GM23338 (cell line): Measurements from ENCODE around the gene KDM5D. TPM values are rescaled to one million over a fixed set of nuclear protein-coding genes. Genes with fewer than 3 reads are reported as not detected.

Source experiments
- ATAC-seq: fragments of 200-7000 bp; cut with Tn5 transposase; 3 replicates; pipeline ENCODE4 v1.9.1; 2020
- DNase-seq: peaks from one replicate; pipeline ENCODE4 v3.0.0-alpha.2; 2015; ENCODE audit warnings: low spot score
- H2AFZ ChIP-seq: fragments of 200-600 bp; sonication (generic); 2 replicates; pipeline ENCODE4 v1.8.0; 2016; ENCODE audit warnings: antibody characterized with exemption, mild to moderate bottlenecking, moderate library complexity
- H3F3A ChIP-seq: fragments of 200-600 bp; sonication (generic); replicated peaks from 2 replicates; pipeline ENCODE4 v1.8.0; 2017; ENCODE audit warnings: antibody characterized with exemption, mixed run types, low read depth
- H3K27ac ChIP-seq: fragments of 200-600 bp; sonication (generic); 2 replicates; pipeline ENCODE4 v1.6.1; 2016; ENCODE audit warnings: low read depth
- H3K27me3 ChIP-seq: fragments of 200-600 bp; sonication (generic); 2 replicates; pipeline ENCODE4 v1.8.0; 2016; ENCODE audit warnings: mild to moderate bottlenecking, mixed run types, moderate library complexity; ENCODE audit not compliant: insufficient read depth
- H3K36me3 ChIP-seq: fragments of 200-600 bp; sonication (generic); 2 replicates; pipeline ENCODE4 v1.8.0; 2016; ENCODE audit warnings: mild to moderate bottlenecking; ENCODE audit not compliant: insufficient read depth
- H3K4me1 ChIP-seq: fragments of 200-600 bp; sonication (generic); 2 replicates; pipeline ENCODE4 v1.8.0; 2016; ENCODE audit warnings: mild to moderate bottlenecking, moderate library complexity; ENCODE audit not compliant: insufficient read depth
- H3K4me2 ChIP-seq: fragments of 200-600 bp; sonication (generic); 2 replicates; pipeline ENCODE4 v1.7.1; 2017; ENCODE audit warnings: mixed run types
- H3K4me3 ChIP-seq: fragments of 200-600 bp; sonication (generic); 2 replicates; pipeline ENCODE4 v1.6.1; 2016; ENCODE audit warnings: mixed run types
- H3K79me2 ChIP-seq: fragments of 200-600 bp; sonication (generic); replicated peaks from 2 replicates; pipeline ENCODE4 v1.8.0; 2017; ENCODE audit warnings: mild to moderate bottlenecking; ENCODE audit not compliant: insufficient read depth
- H3K9me2 ChIP-seq: fragments of 200-600 bp; sonication (generic); 2 replicates; pipeline ENCODE4 v1.8.0; 2017; ENCODE audit not compliant: insufficient read depth
- H4K20me1 ChIP-seq: fragments of 200-600 bp; sonication (generic); replicated peaks from 2 replicates; pipeline ENCODE4 v1.8.0; 2017; ENCODE audit warnings: mild to moderate bottlenecking; ENCODE audit not compliant: insufficient read depth
- H3K27ac Mint-ChIP-seq: 2 replicates; pipeline ENCODE4 v1.8.0; 2020; ENCODE audit warnings: inconsistent platforms, mild to moderate bottlenecking, moderate library complexity, mixed read lengths
- H3K27me3 Mint-ChIP-seq: 3 replicates; pipeline ENCODE4 v1.8.0; 2022; ENCODE audit warnings: low read depth, mild to moderate bottlenecking, moderate library complexity, mixed read lengths, inconsistent platforms; ENCODE audit not compliant: insufficient read depth, poor library complexity
- H3K36me3 Mint-ChIP-seq: 3 replicates; pipeline ENCODE4 v1.8.0; 2021; ENCODE audit warnings: low read depth, mild to moderate bottlenecking, inconsistent platforms, moderate library complexity, mixed read lengths
- H3K4me1 Mint-ChIP-seq: 3 replicates; pipeline ENCODE4 v1.8.0; 2020; ENCODE audit warnings: mild to moderate bottlenecking, inconsistent platforms, mixed read lengths
- H3K4me3 Mint-ChIP-seq: 3 replicates; pipeline ENCODE4 v1.8.0; 2021; ENCODE audit warnings: moderate library complexity, mild to moderate bottlenecking, inconsistent platforms, mixed read lengths
- H3K9me3 Mint-ChIP-seq: 3 replicates; pipeline ENCODE4 v1.8.0; 2020; ENCODE audit warnings: moderate library complexity, mild to moderate bottlenecking, inconsistent platforms, mixed read lengths
- CREB1 ChIP-seq: fragments of 250-450 bp; sonication (Bioruptor Pico); IDR thresholded peaks from 2 replicates; pipeline ENCODE4 v1.5.0; 2020; ENCODE audit warnings: low read depth, mild to moderate bottlenecking, moderate library complexity
- EZH2 ChIP-seq: fragments of 200-600 bp; sonication (generic); IDR thresholded peaks from one replicate; pipeline ENCODE4 v1.8.0; 2017; ENCODE audit warnings: antibody characterized with exemption, mild to moderate bottlenecking, low read depth; ENCODE audit not compliant: unreplicated experiment
- EZH2phosphoT487 ChIP-seq: fragments of 200-600 bp; sonication (generic); IDR thresholded peaks from one replicate; pipeline ENCODE4 v1.8.1; 2018; ENCODE audit warnings: antibody characterized with exemption; ENCODE audit not compliant: unreplicated experiment
- JUNB ChIP-seq: IDR thresholded peaks from one replicate; pipeline ENCODE4 v1.6.1; 2016; ENCODE audit warnings: antibody characterized with exemption; ENCODE audit not compliant: unreplicated experiment
- NANOG ChIP-seq: IDR thresholded peaks from 2 replicates; pipeline ENCODE4 v1.6.1; 2016; ENCODE audit warnings: antibody characterized with exemption, borderline replicate concordance
- POLR2AphosphoS5 ChIP-seq: IDR thresholded peaks from 2 replicates; pipeline ENCODE4 v1.6.1; 2016; ENCODE audit warnings: antibody characterized with exemption, low read depth
- REST ChIP-seq: IDR thresholded peaks from one replicate; pipeline ENCODE4 v1.6.1; 2018; ENCODE audit warnings: antibody characterized with exemption; ENCODE audit not compliant: unreplicated experiment
- STAT1 ChIP-seq: IDR thresholded peaks from one replicate; pipeline ENCODE4 v1.6.1; 2016; ENCODE audit warnings: antibody characterized with exemption; ENCODE audit not compliant: unreplicated experiment
- ZNF114 ChIP-seq: fragments of 250-450 bp; sonication (Bioruptor Pico); IDR thresholded peaks from 2 replicates; pipeline ENCODE4 v1.5.0; 2020; ENCODE audit warnings: mild to moderate bottlenecking, moderate library complexity
- ZNF331 ChIP-seq: fragments of 250-450 bp; sonication (Bioruptor Pico); IDR thresholded peaks from 2 replicates; pipeline ENCODE4 v1.5.0; 2020; ENCODE audit warnings: low read depth, mild to moderate bottlenecking, moderate library complexity
- ZNF462 ChIP-seq: fragments of 250-450 bp; sonication (Bioruptor Pico); IDR thresholded peaks from 2 replicates; pipeline ENCODE4 v1.5.0; 2020; ENCODE audit warnings: mild to moderate bottlenecking, moderate library complexity
- polyA plus RNA-seq: library from polyadenylated mRNA; unstranded; fragments of >200 nt; fragmentation: Nextera tagmentation; extraction: Ambion mirVana; gene quantifications from 2 replicates; pipeline ENCODE4 v1.2.1, GENCODE V29; 2016
- total RNA-seq: library from RNA; depleted of rRNA; stranded (reverse); fragments of >200 nt; shearing (Covaris generic); gene quantifications from 2 replicates; pipeline ENCODE4 v1.2.3, GENCODE V29; 2014
- TF ChIP-seq, protein P1 (sequence below), 2 experiments: fragments of 200-600 bp in 1 of 2; sonication (generic) in 1 of 2; conservative IDR thresholded peaks; 2 replicates each; pipeline versions ENCODE4 v1.5.1 to v1.6.1; 2016 to 2017; ENCODE audit warnings: antibody characterized with exemption in 2 of 2, low read depth in 2 of 2, mild to moderate bottlenecking in 2 of 2, moderate library complexity in 1 of 2
- TF ChIP-seq, protein P2 (sequence below): IDR thresholded peaks from 2 replicates; pipeline ENCODE4 v1.6.1; 2016; ENCODE audit warnings: antibody characterized with exemption

The KDM5D gene
- total and polyA plus RNA-seq, 2 experiments from 2014 or later: 9.2 to 31.1 TPM

DNA sequence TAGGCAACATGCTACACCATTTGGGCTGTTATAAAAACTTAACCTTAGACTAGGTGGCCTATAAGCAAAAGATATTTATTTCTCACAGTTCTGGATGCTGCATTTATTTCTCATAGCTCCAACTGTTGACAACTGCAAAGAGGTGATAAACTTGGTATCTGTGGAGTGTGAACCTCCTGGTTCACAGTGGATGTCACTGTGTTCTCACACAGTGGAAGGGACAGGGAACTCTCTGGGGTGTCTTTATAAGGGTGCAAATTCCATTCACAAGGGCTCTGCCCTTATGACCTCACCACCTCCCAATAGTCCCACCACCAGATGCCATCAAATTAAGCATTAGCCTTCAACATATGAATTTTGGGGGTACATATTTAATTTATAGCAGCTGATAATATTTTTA is 46.0 kb downstream of the KDM5D start:
- H3K4me1 ChIP-seq: no peaks in the 10 kb centered on the region
- no peaks in the 10 kb centered on the region for H3K36me3 ChIP-seq
- no peak for ATAC-seq
- no peak overlapping the region for H3K27ac ChIP-seq
- H3K4me2 ChIP-seq: no peak overlapping the region
- H3K27me3 ChIP-seq: no peaks in the 10 kb centered on the region
- Mint-ChIP-seq H3K4me1 (no peaks in the 10 kb centered on the region), H3K27ac (no peak overlapping the region), H3K4me3 (no peak overlapping the region), H3K36me3 (peaks cover 75% of the 10 kb centered on the region), H3K9me3 (peaks cover 18% of the 10 kb centered on the region), H3K27me3 (peaks cover 2% of the 10 kb centered on the region)
- H3F3A ChIP-seq: no peaks in the 10 kb centered on the region
- H3K9me2 ChIP-seq: no peaks in the 10 kb centered on the region
- no peak overlapping the region for H2AFZ ChIP-seq
- no peaks in the 10 kb centered on the region for H3K79me2 ChIP-seq
- H4K20me1 ChIP-seq: no peaks in the 10 kb centered on the region
- no peak for DNase-seq
- H3K4me3 ChIP-seq: no peak overlapping the region
- no peak for TF ChIP-seq POLR2AphosphoS5
- no peak for TF ChIP-seq NANOG
- no peak for TF ChIP-seq ZNF331
- no peak for TF ChIP-seq JUNB
- TF ChIP-seq ZNF114 (CRISPR knock-in tag): no peak
- TF ChIP-seq STAT1: no peak
- no peak for TF ChIP-seq CREB1 (CRISPR knock-in tag)
- no peak for TF ChIP-seq REST
- no peak for TF ChIP-seq EZH2
- TF ChIP-seq ZNF462 (CRISPR knock-in tag): no peak
- TF ChIP-seq EZH2phosphoT487: no peak
- TF ChIP-seq, protein P1, sequence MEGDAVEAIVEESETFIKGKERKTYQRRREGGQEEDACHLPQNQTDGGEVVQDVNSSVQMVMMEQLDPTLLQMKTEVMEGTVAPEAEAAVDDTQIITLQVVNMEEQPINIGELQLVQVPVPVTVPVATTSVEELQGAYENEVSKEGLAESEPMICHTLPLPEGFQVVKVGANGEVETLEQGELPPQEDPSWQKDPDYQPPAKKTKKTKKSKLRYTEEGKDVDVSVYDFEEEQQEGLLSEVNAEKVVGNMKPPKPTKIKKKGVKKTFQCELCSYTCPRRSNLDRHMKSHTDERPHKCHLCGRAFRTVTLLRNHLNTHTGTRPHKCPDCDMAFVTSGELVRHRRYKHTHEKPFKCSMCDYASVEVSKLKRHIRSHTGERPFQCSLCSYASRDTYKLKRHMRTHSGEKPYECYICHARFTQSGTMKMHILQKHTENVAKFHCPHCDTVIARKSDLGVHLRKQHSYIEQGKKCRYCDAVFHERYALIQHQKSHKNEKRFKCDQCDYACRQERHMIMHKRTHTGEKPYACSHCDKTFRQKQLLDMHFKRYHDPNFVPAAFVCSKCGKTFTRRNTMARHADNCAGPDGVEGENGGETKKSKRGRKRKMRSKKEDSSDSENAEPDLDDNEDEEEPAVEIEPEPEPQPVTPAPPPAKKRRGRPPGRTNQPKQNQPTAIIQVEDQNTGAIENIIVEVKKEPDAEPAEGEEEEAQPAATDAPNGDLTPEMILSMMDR (conservative IDR thresholded peaks at IDR 0.05; ENCODE audit: low read depth in 2 of 2): no peak
- TF ChIP-seq, protein P2, sequence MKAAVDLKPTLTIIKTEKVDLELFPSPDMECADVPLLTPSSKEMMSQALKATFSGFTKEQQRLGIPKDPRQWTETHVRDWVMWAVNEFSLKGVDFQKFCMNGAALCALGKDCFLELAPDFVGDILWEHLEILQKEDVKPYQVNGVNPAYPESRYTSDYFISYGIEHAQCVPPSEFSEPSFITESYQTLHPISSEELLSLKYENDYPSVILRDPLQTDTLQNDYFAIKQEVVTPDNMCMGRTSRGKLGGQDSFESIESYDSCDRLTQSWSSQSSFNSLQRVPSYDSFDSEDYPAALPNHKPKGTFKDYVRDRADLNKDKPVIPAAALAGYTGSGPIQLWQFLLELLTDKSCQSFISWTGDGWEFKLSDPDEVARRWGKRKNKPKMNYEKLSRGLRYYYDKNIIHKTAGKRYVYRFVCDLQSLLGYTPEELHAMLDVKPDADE: no peak
